H1 (cell line): Measurements from ENCODE around the gene CARD11. TPM values are rescaled to one million over a fixed set of nuclear protein-coding genes. Genes with fewer than 3 reads are reported as not detected.

ENCODE experiments used
- ATF2 ChIP-seq: IDR thresholded peaks from 2 replicates; pipeline ENCODE4 v1.6.1; 2012; ENCODE audit warnings: low read length, inconsistent platforms
- POLR2AphosphoS5 ChIP-seq: IDR thresholded peaks from 2 replicates; pipeline ENCODE4 v1.6.1; 2011; ENCODE audit warnings: low read depth, low read length
- TBP ChIP-seq: IDR thresholded peaks from 2 replicates; pipeline ENCODE4 v1.6.1; 2011; ENCODE audit warnings: low read depth, low read length, improper control_type of control experiment
- polyA plus RNA-seq, 7 experiments: library from polyadenylated mRNA; depleted of rRNA in 3 of 7; stranded (reverse) in 5 of 7; unstranded in 2 of 7; fragments of >200 nt in 5 of 7; fragments of 200-250 nt in 2 of 7; gene quantifications; 1 replicate in 5 of 7; 2 replicates in 1 of 7; 4 replicates in 1 of 7; pipeline versions ENCODE4 v1.2.1 to v1.2.3, GENCODE V29; 2011 to 2013; ENCODE audit warnings: missing spikeins in 2 of 7, mixed read lengths in 2 of 7
- total RNA-seq: library from RNA; stranded (reverse); fragmentation: NEBNext Ultra II Directional; extraction: Animal tissue kit (Norgen Biotek cat#: 25700); gene quantifications from 2 replicates; pipeline ENCODE4 v1.2.1, GENCODE V29; 2021

The CARD11 gene
- total and polyA plus RNA-seq, 2 of the 8 experiments (the other 6 are each of a cell fraction or from before 2014, with no cell fraction given) = 12.6 to 29.8 TPM

GRCh38 chr7:2932402-2933251, 111.0 kb downstream of the CARD11 start (continued):
- TF ChIP-seq POLR2AphosphoS5 (no peak), TBP (no peak), ATF2 (no peak)
